Cardiac fibroblast (primary cell): Measurements from ENCODE around the gene MYL6B.
A peak's percentile ranks its signal among the peaks of the same experiment; 100 is the strongest.

Source experiments
- DNase-seq, 2 donors: peaks; one replicate each; pipeline versions ENCODE4 v3.0.0 to v3.0.0-alpha.2; 2010; ENCODE audit warnings: low read depth in 2 of 2
- H3K4me3 ChIP-seq, 2 donors: replicated peaks in 1 of 2; 1 replicate in 1 of 2; 2 replicates in 1 of 2; pipeline ENCODE4 v1.5.1; 2011; ENCODE audit warnings: low read depth in 2 of 2, low read length in 2 of 2, mild to moderate bottlenecking in 2 of 2, moderate library complexity in 1 of 2
- TF ChIP-seq, protein P1 (sequence below): IDR thresholded peaks from one replicate; pipeline ENCODE4 v1.5.1; 2011; ENCODE audit warnings: low read depth, mild to moderate bottlenecking, low read length, inconsistent platforms

MYL6B gene

DNA sequence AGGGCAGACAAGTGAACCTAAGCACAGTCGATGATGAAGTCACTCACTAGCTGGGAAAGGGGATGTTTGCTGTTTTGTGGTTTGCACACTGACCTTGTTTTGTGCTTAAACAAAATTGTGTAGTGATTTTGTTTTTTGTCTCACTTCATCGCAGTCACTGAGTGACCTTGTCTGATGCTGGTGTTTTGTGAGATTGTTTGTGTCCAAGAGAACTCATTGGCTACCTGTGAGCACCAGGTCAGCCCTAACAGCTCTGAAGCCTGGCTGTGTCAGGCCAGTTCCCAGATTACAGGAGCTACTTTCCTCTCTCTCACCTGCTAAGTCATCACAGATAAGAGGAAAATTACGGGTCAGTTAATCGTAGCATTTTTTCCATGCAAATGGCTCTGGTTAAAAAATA, 28.3 kb upstream of the MYL6B start:
- no peak overlapping the region for H3K4me3 ChIP-seq
- DNase-seq, result no peak
- TF ChIP-seq, protein P1, sequence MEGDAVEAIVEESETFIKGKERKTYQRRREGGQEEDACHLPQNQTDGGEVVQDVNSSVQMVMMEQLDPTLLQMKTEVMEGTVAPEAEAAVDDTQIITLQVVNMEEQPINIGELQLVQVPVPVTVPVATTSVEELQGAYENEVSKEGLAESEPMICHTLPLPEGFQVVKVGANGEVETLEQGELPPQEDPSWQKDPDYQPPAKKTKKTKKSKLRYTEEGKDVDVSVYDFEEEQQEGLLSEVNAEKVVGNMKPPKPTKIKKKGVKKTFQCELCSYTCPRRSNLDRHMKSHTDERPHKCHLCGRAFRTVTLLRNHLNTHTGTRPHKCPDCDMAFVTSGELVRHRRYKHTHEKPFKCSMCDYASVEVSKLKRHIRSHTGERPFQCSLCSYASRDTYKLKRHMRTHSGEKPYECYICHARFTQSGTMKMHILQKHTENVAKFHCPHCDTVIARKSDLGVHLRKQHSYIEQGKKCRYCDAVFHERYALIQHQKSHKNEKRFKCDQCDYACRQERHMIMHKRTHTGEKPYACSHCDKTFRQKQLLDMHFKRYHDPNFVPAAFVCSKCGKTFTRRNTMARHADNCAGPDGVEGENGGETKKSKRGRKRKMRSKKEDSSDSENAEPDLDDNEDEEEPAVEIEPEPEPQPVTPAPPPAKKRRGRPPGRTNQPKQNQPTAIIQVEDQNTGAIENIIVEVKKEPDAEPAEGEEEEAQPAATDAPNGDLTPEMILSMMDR, result no peak

DNA sequence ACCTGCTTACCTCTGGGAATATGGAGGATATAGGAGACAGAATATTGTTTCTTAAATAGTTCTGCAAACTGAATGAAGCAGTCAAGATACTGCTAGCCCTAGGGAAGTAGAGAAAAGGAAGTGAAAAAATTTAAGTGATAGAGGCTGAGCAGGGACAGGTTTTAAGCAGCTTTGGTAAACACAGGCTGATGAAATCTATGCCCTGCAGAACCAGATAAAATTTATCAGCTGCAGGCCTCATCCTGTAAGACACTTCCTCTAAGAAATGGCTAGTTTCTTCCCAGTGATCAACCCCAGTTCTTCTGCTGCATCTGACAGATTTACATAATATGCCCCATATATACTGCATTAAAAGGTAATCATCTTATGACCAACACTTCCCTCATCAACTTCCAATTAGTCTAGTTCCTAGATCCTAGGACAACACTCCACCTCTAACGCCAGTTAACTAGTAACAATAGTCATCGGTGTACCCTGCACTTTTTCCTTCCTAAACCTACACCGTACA, 25.6 kb upstream of the MYL6B start:
- no peak for DNase-seq
- TF ChIP-seq, protein P1, result no peak
- no peak overlapping the region for H3K4me3 ChIP-seq

DNA sequence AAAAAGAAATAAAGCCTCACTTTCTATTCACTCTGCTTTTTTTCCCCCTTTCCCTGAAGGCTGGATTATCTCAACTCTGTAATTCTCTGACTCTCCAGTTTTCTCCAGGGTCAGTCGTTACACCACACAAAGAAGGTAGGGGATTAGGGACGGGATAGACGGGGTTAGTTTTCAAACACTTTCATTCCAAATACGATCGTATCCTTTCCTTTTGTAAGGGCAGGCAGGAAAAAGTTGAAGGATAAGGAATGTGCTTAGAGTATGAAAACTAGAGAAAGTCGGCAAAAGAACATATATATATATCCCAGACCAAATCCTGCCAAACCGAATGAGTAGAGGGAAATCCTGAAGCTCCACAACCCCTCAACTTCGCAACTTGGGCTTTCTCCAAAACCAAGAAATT, 24.9 kb upstream of the MYL6B start:
- TF ChIP-seq, protein P1, result no peak
- no peak for DNase-seq
- peak overlapping the region; percentile 11 to 88 for H3K4me3 ChIP-seq

DNA sequence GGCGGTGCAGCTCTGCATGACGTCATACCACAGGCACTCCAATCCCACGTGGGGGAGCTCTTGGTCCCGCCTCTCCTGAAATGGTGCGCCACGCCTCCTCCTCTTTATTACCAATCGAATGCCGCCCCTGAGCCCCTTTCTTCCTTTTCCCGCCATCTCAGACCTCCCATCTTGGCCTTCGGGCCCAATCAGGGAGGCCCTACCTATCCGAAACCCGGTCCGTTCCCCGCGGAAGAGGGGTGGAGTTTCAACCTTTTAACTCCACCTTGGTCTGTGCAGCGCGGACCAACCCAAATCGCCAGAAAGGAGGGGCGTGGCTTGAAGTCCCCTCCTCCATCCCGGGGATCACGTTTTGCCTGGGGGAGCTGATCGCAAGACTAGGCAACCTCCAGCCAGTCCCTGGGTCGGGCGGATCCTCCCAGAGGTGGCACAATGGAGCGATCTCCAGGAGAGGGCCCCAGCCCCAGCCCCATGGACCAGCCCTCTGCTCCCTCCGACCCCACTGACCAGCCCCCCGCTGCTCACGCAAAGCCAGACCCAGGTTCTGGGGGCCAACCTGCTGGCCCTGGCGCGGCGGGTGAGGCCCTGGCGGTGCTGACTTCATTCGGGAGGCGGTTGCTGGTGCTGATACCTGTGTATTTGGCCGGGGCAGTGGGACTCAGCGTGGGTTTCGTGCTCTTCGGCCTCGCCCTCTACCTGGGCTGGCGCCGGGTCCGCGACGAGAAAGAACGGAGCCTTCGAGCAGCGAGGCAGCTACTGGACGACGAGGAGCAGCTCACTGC, 24.3 kb upstream of the MYL6B start, which contains the start of gene ESYT1:
Gene ESYT1, plus strand, starts transcription at position 380 of the 782 bp plus-strand sequence. Its CDS starts 53 bp downstream, at position 433.
- H3K4me3 ChIP-seq, result peak within 1 kb of the TSS; percentile 88 to 98
- DNase-seq, result peak; percentile 100
- TF ChIP-seq, protein P1, result no peak

DNA sequence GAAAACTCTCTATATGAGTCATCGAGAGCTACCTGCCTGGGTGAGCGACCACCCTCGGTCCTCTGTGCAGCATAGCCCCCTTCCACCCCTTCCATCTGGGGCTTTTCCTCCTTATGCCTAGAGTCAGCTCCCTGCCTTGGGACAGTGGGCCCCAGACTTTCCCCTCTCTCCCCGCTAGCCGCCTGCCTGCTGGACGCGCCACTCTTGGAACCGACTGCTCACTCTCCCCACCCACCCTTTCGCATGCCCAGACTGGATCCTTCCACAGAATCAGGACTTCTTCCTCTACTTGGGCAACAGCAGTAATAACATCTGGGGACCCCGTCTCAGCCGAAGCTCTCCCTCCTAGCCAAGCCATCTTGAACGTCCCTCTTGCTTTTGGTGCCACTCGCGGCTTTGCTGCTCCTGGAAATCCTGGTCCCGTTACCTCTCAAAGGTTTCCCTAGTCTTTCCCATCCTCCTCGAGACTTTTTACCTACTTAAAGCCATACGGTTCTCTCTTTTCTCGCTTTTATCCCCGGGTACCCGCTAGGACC, 23.6 kb upstream of the MYL6B start:
- H3K4me3 ChIP-seq, result peak overlapping the region; percentile 88 to 98
- TF ChIP-seq, protein P1, result no peak
- peak; percentile 20 to 37 for DNase-seq

DNA sequence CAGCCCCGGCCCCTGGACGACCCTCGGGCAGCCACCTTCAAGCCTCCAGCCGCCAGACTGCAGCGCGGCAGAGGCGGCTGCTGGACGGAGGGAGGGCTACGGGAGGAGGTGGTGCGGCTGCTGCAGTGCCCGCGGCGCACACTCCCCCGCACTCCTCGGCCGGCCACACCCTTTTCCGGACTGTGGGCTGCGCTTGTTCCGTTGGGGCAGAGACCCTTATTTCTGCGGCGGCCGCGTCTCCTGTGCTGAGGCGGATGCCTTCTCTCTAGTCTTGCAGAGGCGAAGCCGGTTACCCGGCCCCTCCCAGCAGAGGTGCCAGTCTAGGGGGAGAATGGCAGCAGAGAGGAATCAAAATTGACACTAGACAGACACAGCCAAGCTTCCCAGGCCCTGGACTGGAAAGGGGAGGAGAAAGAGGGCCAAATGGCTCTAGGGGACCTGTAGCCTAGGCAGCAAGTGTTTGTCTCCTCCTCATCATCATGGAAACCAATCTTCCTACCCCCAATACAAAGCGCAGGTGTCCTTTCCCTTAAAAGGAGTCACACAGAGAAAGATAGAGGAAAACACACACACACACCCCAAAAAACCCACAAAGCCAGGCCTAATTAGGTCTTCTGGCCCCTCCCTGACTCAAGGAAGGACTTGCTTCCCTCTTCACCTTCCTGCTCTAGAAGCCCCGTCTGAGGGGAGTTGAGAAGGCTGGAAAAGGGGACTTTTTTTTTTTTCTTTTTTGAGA, 23.0 kb upstream of the MYL6B start:
- DNase-seq, result peak; percentile 38 to 62
- TF ChIP-seq, protein P1, result no peak
- peak overlapping the region; percentile 88 to 98 for H3K4me3 ChIP-seq
